Right kidney (tissue), 1 donor: ENCODE data around the gene MT1HL1.
"Not testable (repeated sequence)": the region's sequence is repeated elsewhere in the genome, so short reads cannot be mapped to it uniquely, and the experiment has no call there.

Experiments
- DNase-seq: peaks from one replicate; pipeline ENCODE4 v3.0.0-alpha.2; 2016

The MT1HL1 gene

GRCh38 chr1:236975461-236975860 is 28.8 kb downstream of the MT1HL1 start:
- DNase-seq: no peak

- DNase-seq: not testable (repeated sequence)
Observed at GRCh38 chr1:236974025-236974424, 30.2 kb downstream of the MT1HL1 start.

- no peak for DNase-seq
Observed at GRCh38 chr1:236966636-236967035, 37.6 kb downstream of the MT1HL1 start.

GRCh38 chr1:236963920-236964319 is 40.3 kb downstream of the MT1HL1 start:
- DNase-seq: no peak

- no peak for DNase-seq
Observed at GRCh38 chr1:236959112-236959511, 45.1 kb downstream of the MT1HL1 start.

- no peak for DNase-seq
Observed at GRCh38 chr1:236957235-236957634, 47.0 kb downstream of the MT1HL1 start.
